WTC11 (cell line): Measurements from ENCODE around the gene ZBTB16. TPM values are rescaled to one million over a fixed set of nuclear protein-coding genes. Genes with fewer than 3 reads are reported as not detected.

Source experiments
- ATAC-seq: fragments of 200-7000 bp; cut with Tn5 transposase; 2 replicates; pipeline ENCODE4 v1.10.0; 2021; ENCODE audit warnings: mild to moderate bottlenecking, moderate library complexity
- CTCF ChIA-PET: fragments of 300-600 bp; sonication (Branson Sonifier 250); formaldehyde crosslinking; loops from one replicate; lab custom pipeline; 2021; ENCODE audit warnings: antibody characterized with exemption; lab: Charles Lee
- POLR2A ChIA-PET: fragments of 350-600 bp; sonication (Branson Sonifier 250); formaldehyde crosslinking; loops from one replicate; lab custom pipeline; 2021; ENCODE audit warnings: antibody characterized with exemption; lab: Charles Lee
- DNase-seq: peaks from one replicate; pipeline ENCODE4 v3.0.0; 2021; ENCODE audit warnings: low spot score
- H3K27ac Mint-ChIP-seq: 2 replicates; pipeline ENCODE4 v1.8.0; 2021; ENCODE audit warnings: mixed read lengths
- H3K27me3 Mint-ChIP-seq: 2 replicates; pipeline ENCODE4 v1.8.0; 2021; ENCODE audit warnings: low read depth, mild to moderate bottlenecking, moderate library complexity, mixed read lengths
- H3K36me3 Mint-ChIP-seq: 2 replicates; pipeline ENCODE4 v1.8.0; 2021; ENCODE audit warnings: mixed read lengths
- H3K4me1 Mint-ChIP-seq: 2 replicates; pipeline ENCODE4 v1.8.0; 2022; ENCODE audit warnings: mixed read lengths
- H3K4me3 Mint-ChIP-seq: 2 replicates; pipeline ENCODE4 v1.8.0; 2021; ENCODE audit warnings: mild to moderate bottlenecking, moderate library complexity, mixed read lengths
- H3K9me3 Mint-ChIP-seq: 2 replicates; pipeline ENCODE4 v1.8.0; 2021; ENCODE audit warnings: mixed read lengths
- ATF2 ChIP-seq: sonication (generic); formaldehyde crosslinking; IDR thresholded peaks from 2 replicates; pipeline ENCODE4 v1.8.1; 2022; ENCODE audit warnings: low read depth, missing genetic modification reagents, borderline replicate concordance
- ATF3 ChIP-seq: sonication (generic); formaldehyde crosslinking; conservative IDR thresholded peaks from 2 replicates; pipeline ENCODE4 v1.8.1; 2022; ENCODE audit warnings: mild to moderate bottlenecking, missing genetic modification reagents
- ATF6 ChIP-seq: sonication (generic); formaldehyde crosslinking; IDR thresholded peaks from 2 replicates; pipeline ENCODE4 v1.8.1; 2023; ENCODE audit warnings: mild to moderate bottlenecking, missing genetic modification reagents
- CREM ChIP-seq: sonication (generic); formaldehyde crosslinking; IDR thresholded peaks from 2 replicates; pipeline ENCODE4 v1.8.1; 2022; ENCODE audit warnings: mild to moderate bottlenecking, missing genetic modification reagents, moderate library complexity
- ELF4 ChIP-seq: sonication (generic); formaldehyde crosslinking; IDR thresholded peaks from 2 replicates; pipeline ENCODE4 v1.8.1; 2022; ENCODE audit warnings: low read depth, mild to moderate bottlenecking, moderate library complexity, missing genetic modification reagents
- ETV6 ChIP-seq: sonication (generic); formaldehyde crosslinking; IDR thresholded peaks from 2 replicates; pipeline ENCODE4 v1.8.1; 2022; ENCODE audit warnings: mild to moderate bottlenecking, missing genetic modification reagents
- FOXP4 ChIP-seq: sonication (generic); formaldehyde crosslinking; IDR thresholded peaks from 2 replicates; pipeline ENCODE4 v1.8.0; 2022; ENCODE audit warnings: mild to moderate bottlenecking, missing genetic modification reagents
- GABPB1 ChIP-seq: sonication (generic); formaldehyde crosslinking; IDR thresholded peaks from 2 replicates; pipeline ENCODE4 v1.8.1; 2023; ENCODE audit warnings: mild to moderate bottlenecking, missing genetic modification reagents
- GRHL2 ChIP-seq: fragments of 250-450 bp; sonication (Bioruptor Pico); IDR thresholded peaks from 2 replicates; pipeline ENCODE4 v1.8.0; 2022; ENCODE audit warnings: mild to moderate bottlenecking, moderate library complexity; ENCODE audit not compliant: insufficient replicate concordance, severe bottlenecking
- IRF1 ChIP-seq: sonication (generic); formaldehyde crosslinking; IDR thresholded peaks from 2 replicates; pipeline ENCODE4 v1.8.0; 2023; ENCODE audit warnings: missing genetic modification reagents
- PRDM15 ChIP-seq: sonication (generic); formaldehyde crosslinking; IDR thresholded peaks from 2 replicates; pipeline ENCODE4 v1.8.0; 2022; ENCODE audit warnings: missing genetic modification reagents
- SOX15 ChIP-seq: fragments of 250-450 bp; sonication (Bioruptor Pico); IDR thresholded peaks from 2 replicates; pipeline ENCODE4 v1.9.0; 2021; ENCODE audit warnings: mild to moderate bottlenecking
- TEAD1 ChIP-seq: sonication (generic); formaldehyde crosslinking; IDR thresholded peaks from 2 replicates; pipeline ENCODE4 v1.8.0; 2022; ENCODE audit warnings: mild to moderate bottlenecking, missing genetic modification reagents
- USF1 ChIP-seq: sonication (generic); formaldehyde crosslinking; IDR thresholded peaks from 2 replicates; pipeline ENCODE4 v1.8.0; 2022; ENCODE audit warnings: mild to moderate bottlenecking, missing genetic modification reagents
- ZBTB21 ChIP-seq: sonication (generic); formaldehyde crosslinking; IDR thresholded peaks from 2 replicates; pipeline ENCODE4 v1.8.1; 2023; ENCODE audit warnings: mild to moderate bottlenecking, missing genetic modification reagents, borderline replicate concordance
- ZNF232 ChIP-seq: sonication (generic); formaldehyde crosslinking; IDR thresholded peaks from 2 replicates; pipeline ENCODE4 v1.8.0; 2022; ENCODE audit warnings: mild to moderate bottlenecking, missing genetic modification reagents
- ZNF281 ChIP-seq: sonication (generic); formaldehyde crosslinking; IDR thresholded peaks from 2 replicates; pipeline ENCODE4 v1.8.0; 2023; ENCODE audit warnings: mild to moderate bottlenecking, missing genetic modification reagents
- total RNA-seq: library from RNA; stranded (reverse); gene quantifications from 3 replicates; pipeline ENCODE4 v1.2.3, GENCODE V29; 2021

ZBTB16 gene
- total RNA-seq, 1 experiment from 2014 or later = 0.57 TPM

GRCh38 chr11:114079511-114080065 lies 20.1 kb downstream of the ZBTB16 start (continued):
- TF ChIP-seq ATF6 (CRISPR knock-in tag) (no peak), ELF4 (no peak), GRHL2 (no peak)

GRCh38 chr11:114080219-114080618 lies 20.7 kb downstream of the ZBTB16 start:
- peaks cover 63% of the 10 kb centered on the region for H3K27me3 Mint-ChIP-seq
- H3K9me3 Mint-ChIP-seq = no peaks in the 10 kb centered on the region
- POLR2A ChIA-PET = no interaction called here
- ATAC-seq (no peak), DNase-seq (no peak)
- no peak overlapping the region for H3K4me3 Mint-ChIP-seq
- no peak overlapping the region for H3K27ac Mint-ChIP-seq
- H3K36me3 Mint-ChIP-seq = no peaks in the 10 kb centered on the region
- peaks cover 30% of the 10 kb centered on the region for H3K4me1 Mint-ChIP-seq
- TF ChIP-seq SOX15 (CRISPR knock-in tag) (no peak), ZBTB21 (CRISPR knock-in tag) (no peak), IRF1 (CRISPR knock-in tag) (no peak), PRDM15 (no peak), ETV6 (CRISPR knock-in tag) (no peak), TEAD1 (no peak), FOXP4 (CRISPR knock-in tag) (no peak), ATF2 (CRISPR knock-in tag) (no peak), USF1 (CRISPR knock-in tag) (no peak), ZNF232 (no peak), GABPB1 (CRISPR knock-in tag) (no peak), ZNF281 (CRISPR knock-in tag) (no peak), ATF3 (CRISPR knock-in tag) (no peak), CREM (no peak)
- CTCF ChIA-PET = interaction anchor here (0.8 kb wide), 1 partner anchor 181 kb away, joined by 3 read pairs; no protein-coding TSS in a partner anchor
